A549 (cell line): ENCODE measurements around the gene BMX. TPM values are rescaled to one million over a fixed set of nuclear protein-coding genes. Genes with fewer than 3 reads are reported as not detected.

Experiments
- ATAC-seq, 2 experiments: fragments of 200-7000 bp in 1 of 2; fragments of >200 bp in 1 of 2; cut with Nextera tagmentation in 1 of 2; cut with Tn5 transposase in 1 of 2; 3 replicates each; pipeline versions ENCODE4 v1.8.0 to v1.9.1; 2018 to 2020; ENCODE audit warnings: mild to moderate bottlenecking in 1 of 2, moderate library complexity in 1 of 2
- CTCF ChIA-PET: fragments of 300-600 bp; sonication (Branson Sonifier 250); formaldehyde crosslinking; extraction: SDS; loops from one replicate; lab custom pipeline; 2021; ENCODE audit warnings: antibody characterized with exemption, inconsistent platforms; lab: Yijun Ruan, JAX
- POLR2A ChIA-PET: fragments of 350-600 bp; formaldehyde crosslinking; extraction: SDS; loops from one replicate; lab custom pipeline; 2021; ENCODE audit warnings: antibody characterized with exemption, inconsistent platforms; lab: Yijun Ruan, JAX
- DNase-seq, 2 experiments: peaks; one replicate each; pipeline versions ENCODE4 v3.0.0 to v3.0.0-alpha.2; 2011 to 2016; ENCODE audit warnings: low read depth in 1 of 2, low spot score in 1 of 2
- FAIRE-seq: peaks from 2 replicates; lab custom pipeline; 2011; peaks lifted over from hg19 to GRCh38; lab: Jason Lieb, UNC
- H3K27ac ChIP-seq, 2 experiments: fragments of >200 bp; sonication (Bioruptor Twin); formaldehyde crosslinking; 3 replicates each; pipeline ENCODE4 v1.5.1; 2016 to 2017
- H3K4me1 ChIP-seq: fragments of >200 bp; sonication (Bioruptor Twin); formaldehyde crosslinking; 3 replicates; pipeline ENCODE4 v1.6.1; 2016
- H3K4me2 ChIP-seq: fragments of >200 bp; sonication (Bioruptor Twin); formaldehyde crosslinking; 3 replicates; pipeline ENCODE4 v1.6.1; 2016
- H3K4me3 ChIP-seq: fragments of >200 bp; sonication (Bioruptor Twin); formaldehyde crosslinking; 3 replicates; pipeline ENCODE4 v1.5.1; 2016
- H3K9me3 ChIP-seq: fragments of >200 bp; sonication (Bioruptor Twin); formaldehyde crosslinking; 3 replicates; pipeline ENCODE4 v1.6.1; 2016
- ATOH8 ChIP-seq: fragments of 250-450 bp; sonication (Bioruptor Pico); IDR thresholded peaks from 2 replicates; pipeline ENCODE4 v1.5.0; 2020; ENCODE audit warnings: low read depth, mild to moderate bottlenecking, moderate library complexity
- BHLHE40 ChIP-seq: IDR thresholded peaks from 2 replicates; pipeline ENCODE4 v1.6.1; 2012; ENCODE audit warnings: low read depth, low read length, inconsistent platforms
- CBX8 ChIP-seq: fragments of 200-600 bp; sonication (generic); IDR thresholded peaks from 2 replicates; pipeline ENCODE4 v1.6.1; 2016
- CHD2 ChIP-seq: fragments of 150-350 bp; IDR thresholded peaks from 2 replicates; pipeline ENCODE4 v1.6.1; 2014; ENCODE audit warnings: low read length; ENCODE audit not compliant: partially characterized antibody
- CHD4 ChIP-seq: fragments of 200-600 bp; sonication (generic); IDR thresholded peaks from 2 replicates; pipeline ENCODE4 v1.6.1; 2016; ENCODE audit warnings: antibody characterized with exemption, mild to moderate bottlenecking, borderline replicate concordance
- CTCF ChIP-seq: fragments of >200 bp; sonication (Bioruptor Twin); formaldehyde crosslinking; IDR thresholded peaks from 3 replicates; pipeline ENCODE4 v1.5.1; 2016
- GATA3 ChIP-seq: IDR thresholded peaks from 2 replicates; pipeline ENCODE4 v1.6.1; 2012; ENCODE audit warnings: borderline replicate concordance
- HDAC2 ChIP-seq: fragments of 200-600 bp; sonication (generic); IDR thresholded peaks from 2 replicates; pipeline ENCODE4 v1.6.1; 2016
- HEYL ChIP-seq: fragments of 250-450 bp; sonication (Bioruptor Pico); IDR thresholded peaks from 2 replicates; pipeline ENCODE4 v1.8.0; 2021; ENCODE audit warnings: mild to moderate bottlenecking, moderate library complexity
- HOXA7 ChIP-seq: fragments of 250-450 bp; sonication (Bioruptor Pico); IDR thresholded peaks from 2 replicates; pipeline ENCODE4 v1.5.0; 2020; ENCODE audit warnings: mild to moderate bottlenecking, moderate library complexity
- HOXB13 ChIP-seq: fragments of 250-450 bp; sonication (Bioruptor Pico); IDR thresholded peaks from 2 replicates; pipeline ENCODE4 v1.5.0; 2020; ENCODE audit warnings: low read depth, mild to moderate bottlenecking, moderate library complexity
- HOXB5 ChIP-seq: fragments of 250-450 bp; sonication (Bioruptor Pico); IDR thresholded peaks from 2 replicates; pipeline ENCODE4 v1.5.0; 2020; ENCODE audit warnings: mild to moderate bottlenecking, moderate library complexity
- KDM5A ChIP-seq: fragments of 200-600 bp; sonication (generic); IDR thresholded peaks from 2 replicates; pipeline ENCODE4 v1.6.1; 2016; ENCODE audit warnings: antibody characterized with exemption, mild to moderate bottlenecking
- MAX ChIP-seq: IDR thresholded peaks from 2 replicates; pipeline ENCODE4 v1.6.1; 2012
- MAZ ChIP-seq: fragments of 150-350 bp; IDR thresholded peaks from 2 replicates; pipeline ENCODE4 v1.6.1; 2014; ENCODE audit warnings: antibody characterized with exemption, low read depth, low read length, borderline replicate concordance
- NPAS2 ChIP-seq: fragments of 250-450 bp; sonication (Bioruptor Pico); IDR thresholded peaks from 2 replicates; pipeline ENCODE4 v1.8.0; 2022; ENCODE audit warnings: mild to moderate bottlenecking, moderate library complexity, borderline replicate concordance
- NR3C1 ChIP-seq: fragments of >200 bp; sonication (Bioruptor Twin); formaldehyde crosslinking; IDR thresholded peaks from 3 replicates; pipeline ENCODE4 v1.6.1; 2017
- PBX3 ChIP-seq: IDR thresholded peaks from 2 replicates; pipeline ENCODE4 v1.6.1; 2012
- RAD21 ChIP-seq, 2 experiments: fragments of >200 bp in 1 of 2; sonication (Bioruptor Twin) in 1 of 2; formaldehyde crosslinking in 1 of 2; IDR thresholded peaks in 1 of 2; conservative IDR thresholded peaks in 1 of 2; 2 replicates in 1 of 2; 3 replicates in 1 of 2; pipeline ENCODE4 v1.6.1; 2012 to 2018; ENCODE audit warnings: inconsistent platforms in 1 of 2
- RFX5 ChIP-seq: fragments of 450-650 bp; IDR thresholded peaks from 2 replicates; pipeline ENCODE4 v1.7.1; 2014; ENCODE audit warnings: antibody characterized with exemption, mild to moderate bottlenecking, moderate library complexity
- SMC3 ChIP-seq: fragments of >200 bp; sonication (Bioruptor Twin); formaldehyde crosslinking; IDR thresholded peaks from 3 replicates; pipeline ENCODE4 v1.6.1; 2018; ENCODE audit warnings: inconsistent platforms
- TFCP2L1 ChIP-seq: fragments of 250-450 bp; sonication (Bioruptor Pico); IDR thresholded peaks from 2 replicates; pipeline ENCODE4 v1.5.0; 2021; ENCODE audit warnings: mild to moderate bottlenecking
- TP53 ChIP-seq: fragments of 250-450 bp; sonication (Bioruptor Pico); IDR thresholded peaks from 2 replicates; pipeline ENCODE4 v1.5.0; 2021; ENCODE audit warnings: mild to moderate bottlenecking, moderate library complexity
- ZFP36 ChIP-seq: fragments of 450-650 bp; IDR thresholded peaks from 2 replicates; pipeline ENCODE4 v1.6.1; 2014; ENCODE audit warnings: borderline replicate concordance; ENCODE audit not compliant: partially characterized antibody
- WGBS: methylation state at CpG from one replicate; pipeline ENCODE4 v1.1.6; 2017; ENCODE audit errors: missing lambda C conversion rate; 5-methylcytosine and 5-hydroxymethylcytosine counted together
- polyA plus RNA-seq, 4 experiments: library from polyadenylated mRNA; depleted of rRNA in 3 of 4; stranded (reverse); fragments of >200 nt; fragmentation: RNase III in 1 of 4; extraction: RNeasy Plus Mini Kit Qiagen cat#74134 plus additional on column Dnase treatment in 1 of 4; gene quantifications; 2 replicates in 3 of 4; 3 replicates in 1 of 4; pipeline ENCODE4 v1.2.3, GENCODE V29; 2011 to 2017

The BMX gene
- polyA plus RNA-seq, 2 of the 4 experiments (the other 2 are of a cell fraction) = not detected

GRCh38 chrX:15564981-15565579 is 64.5 kb downstream of the BMX start:
- FAIRE-seq = peak; percentile 59
- CTCF ChIA-PET = interaction anchor here (0.5 to 2.8 kb wide), 22 partner anchors 9 to 333 kb away, joined by 3 to 14 read pairs (median 4); partner anchors contain the start of genes BMX and PIR
- 4% methylated on average over 4 of the region's 5 CpGs for WGBS
- POLR2A ChIA-PET = interaction anchor here (1.0 kb wide), 1 partner anchor 72 kb away, joined by 4 read pairs; the partner anchor contains the start of gene PIR
- TF ChIP-seq RAD21 (conservative IDR thresholded peaks at IDR 0.05 in 1 of 2, IDR thresholded peaks at IDR 0.05 in 1 of 2) (peak; percentile 77 to 81), HDAC2 (no peak), SMC3 (peak; percentile 74), CTCF (peak; percentile 67)
- no peak overlapping the region for H3K4me3 ChIP-seq
- peak overlapping the region; percentile 8; the same call in 1 of the 3 replicates for H3K4me2 ChIP-seq
- H3K27ac ChIP-seq = no peak overlapping the region
- H3K9me3 ChIP-seq = no peaks in the 10 kb centered on the region
- H3K4me1 ChIP-seq = no peaks in the 10 kb centered on the region
- peak; percentile 13 to 72 for DNase-seq
- peak; percentile 94 to 98 for ATAC-seq

GRCh38 chrX:15566244-15566643 is 65.6 kb downstream of the BMX start:
- peak in 1 of 2 experiments; percentile 77; a peak in 4 of 6 replicates for ATAC-seq
- ChIA-PET CTCF (interaction anchor here (1.0 to 2.8 kb wide), 7 partner anchors 62 to 266 kb away, joined by 3 to 14 read pairs (median 10); partner anchors contain the start of genes BMX and PIR), POLR2A (no interaction called here)
- Histone ChIP-seq H3K4me3 (no peak overlapping the region), H3K4me2 (no peak overlapping the region), H3K9me3 (no peaks in the 10 kb centered on the region), H3K27ac (no peak overlapping the region), H3K4me1 (no peaks in the 10 kb centered on the region)
- 5% methylated on average over 1 of the region's 1 CpG for WGBS
- FAIRE-seq = no peak
- TF ChIP-seq HOXA7 (CRISPR knock-in tag) (no peak), BHLHE40 (no peak), CBX8 (no peak), CHD2 (no peak), HEYL (CRISPR knock-in tag) (no peak), HOXB5 (no peak), NR3C1 (no peak), TP53 (CRISPR knock-in tag) (no peak), KDM5A (no peak), GATA3 (no peak), RFX5 (no peak), ZFP36 (no peak), HOXB13 (no peak), ATOH8 (CRISPR knock-in tag) (no peak), MAZ (no peak), PBX3 (no peak)
- peak in 1 of 2 experiments; percentile 6 for DNase-seq

GRCh38 chrX:15567267-15567666 is 66.7 kb downstream of the BMX start:
- TF ChIP-seq CHD4 = no peak
- no peak for TF ChIP-seq NPAS2 (CRISPR knock-in tag)
- no peak for TF ChIP-seq TFCP2L1 (CRISPR knock-in tag)
- TF ChIP-seq MAX = no peak
- no peak for TF ChIP-seq MAZ
- TF ChIP-seq BHLHE40 = no peak
- TF ChIP-seq CBX8 = no peak
- no peak for TF ChIP-seq KDM5A
- TF ChIP-seq, all 56 proteins: peak for 0
- H3K9me3 ChIP-seq = no peaks in the 10 kb centered on the region
- POLR2A ChIA-PET = no interaction called here
- no peak overlapping the region for H3K4me2 ChIP-seq
- 0% methylated on average over 1 of the region's 1 CpG for WGBS
- ATAC-seq = no peak
- no peak for DNase-seq
- CTCF ChIA-PET = interaction anchor here (0.5 to 1.4 kb wide), 2 partner anchors 76 to 220 kb away, joined by 3 to 4 read pairs; no protein-coding TSS in a partner anchor
- H3K27ac ChIP-seq = no peak overlapping the region
- no peaks in the 10 kb centered on the region for H3K4me1 ChIP-seq
- no peak overlapping the region for H3K4me3 ChIP-seq
- FAIRE-seq = no peak
